GM12878 (cell line): ENCODE data around the gene NOC2L.

ENCODE experiments used
- CTCF ChIP-seq, 3 experiments: IDR thresholded peaks in 2 of 3; conservative IDR thresholded peaks in 1 of 3; 2 replicates each; pipeline ENCODE4 v1.5.1; 2011; ENCODE audit warnings: low read depth in 3 of 3, low read length in 3 of 3, mild to moderate bottlenecking in 3 of 3, control low read depth in 2 of 3, moderate library complexity in 2 of 3, inconsistent platforms in 1 of 3, mixed read lengths in 1 of 3; ENCODE audit not compliant: control insufficient read depth in 2 of 3, insufficient read depth in 1 of 3; ENCODE audit errors: extremely low read depth in 1 of 3
- MYB ChIP-seq: fragments of 150-350 bp; IDR thresholded peaks from 2 replicates; pipeline ENCODE4 v1.6.1; 2014; ENCODE audit warnings: mild to moderate bottlenecking, low read depth, low read length, borderline replicate concordance
- MYC ChIP-seq: IDR thresholded peaks from 2 replicates; pipeline ENCODE4 v1.6.1; 2011; ENCODE audit warnings: mild to moderate bottlenecking, low read length, moderate library complexity, inconsistent platforms; ENCODE audit not compliant: insufficient read depth, insufficient replicate concordance, insufficient read length, severe bottlenecking
- SIN3A ChIP-seq: IDR thresholded peaks from 2 replicates; pipeline ENCODE4 v1.6.1; 2012; ENCODE audit warnings: low read depth, low read length, improper control_type of control experiment
- USF2 ChIP-seq: IDR thresholded peaks from 2 replicates; pipeline ENCODE4 v1.6.1; 2011; ENCODE audit warnings: low read depth, low read length, improper control_type of control experiment, borderline replicate concordance

GRCh38 chr1:913491-914130, 45.4 kb downstream of the NOC2L start:
- TF ChIP-seq MYC (no peak), USF2 (no peak), SIN3A (no peak), MYB (no peak), CTCF (IDR thresholded peaks at IDR 0.05 in 2 of 3, conservative IDR thresholded peaks at IDR 0.05 in 1 of 3; ENCODE audit: control insufficient read depth in 2 of 3, extremely low read depth in 1 of 3, insufficient read depth in 1 of 3, low read depth in 3 of 3, low read length in 3 of 3) (no peak)
